WTC11 (cell line): Measurements from ENCODE around the gene TMED3. TPM values are rescaled to one million over a fixed set of nuclear protein-coding genes. Genes with fewer than 3 reads are reported as not detected.

ENCODE experiments used
- CREB1 ChIP-seq: sonication (generic); formaldehyde crosslinking; IDR thresholded peaks from 2 replicates; pipeline ENCODE4 v1.8.0; 2023; ENCODE audit warnings: mild to moderate bottlenecking, missing genetic modification reagents
- ETV6 ChIP-seq: sonication (generic); formaldehyde crosslinking; IDR thresholded peaks from 2 replicates; pipeline ENCODE4 v1.8.1; 2022; ENCODE audit warnings: mild to moderate bottlenecking, missing genetic modification reagents
- FOXP1 ChIP-seq: sonication (generic); formaldehyde crosslinking; IDR thresholded peaks from 2 replicates; pipeline ENCODE4 v1.8.0; 2022; ENCODE audit warnings: missing genetic modification reagents, mild to moderate bottlenecking, moderate library complexity, borderline replicate concordance
- GRHL2 ChIP-seq: fragments of 250-450 bp; sonication (Bioruptor Pico); IDR thresholded peaks from 2 replicates; pipeline ENCODE4 v1.8.0; 2022; ENCODE audit warnings: mild to moderate bottlenecking, moderate library complexity; ENCODE audit not compliant: insufficient replicate concordance, severe bottlenecking
- HMGA2 ChIP-seq: fragments of 250-450 bp; sonication (Bioruptor Pico); IDR thresholded peaks from 2 replicates; pipeline ENCODE4 v1.4.0; 2021; ENCODE audit warnings: mild to moderate bottlenecking, moderate library complexity
- JUN ChIP-seq: sonication (generic); formaldehyde crosslinking; IDR thresholded peaks from 2 replicates; pipeline ENCODE4 v1.8.0; 2023; ENCODE audit warnings: mild to moderate bottlenecking, missing genetic modification reagents
- PRRX2 ChIP-seq: fragments of 250-450 bp; sonication (Bioruptor Pico); IDR thresholded peaks from 2 replicates; pipeline ENCODE4 v1.8.0; 2021; ENCODE audit warnings: mild to moderate bottlenecking
- RELA ChIP-seq: sonication (generic); formaldehyde crosslinking; IDR thresholded peaks from 2 replicates; pipeline ENCODE4 v1.8.1; 2022; ENCODE audit warnings: missing genetic modification reagents, mild to moderate bottlenecking, borderline replicate concordance
- SP1 ChIP-seq: sonication (generic); formaldehyde crosslinking; conservative IDR thresholded peaks from 2 replicates; pipeline ENCODE4 v1.8.1; 2022; ENCODE audit warnings: missing genetic modification reagents
- TCF7 ChIP-seq: sonication (generic); formaldehyde crosslinking; IDR thresholded peaks from 2 replicates; pipeline ENCODE4 v1.8.0; 2022; ENCODE audit warnings: mild to moderate bottlenecking, low read depth, missing genetic modification reagents, moderate library complexity
- ZNF232 ChIP-seq: sonication (generic); formaldehyde crosslinking; IDR thresholded peaks from 2 replicates; pipeline ENCODE4 v1.8.0; 2022; ENCODE audit warnings: mild to moderate bottlenecking, missing genetic modification reagents
- ZNF416 ChIP-seq: fragments of 250-450 bp; sonication (Bioruptor Pico); IDR thresholded peaks from 2 replicates; pipeline ENCODE4 v1.9.0; 2021; ENCODE audit warnings: mild to moderate bottlenecking, inconsistent platforms
- total RNA-seq: library from RNA; stranded (reverse); gene quantifications from 3 replicates; pipeline ENCODE4 v1.2.3, GENCODE V29; 2021
- TF ChIP-seq, protein P1 (sequence below): sonication (generic); formaldehyde crosslinking; IDR thresholded peaks from 2 replicates; pipeline ENCODE4 v1.8.0; 2023; ENCODE audit warnings: missing genetic modification reagents, mild to moderate bottlenecking, borderline replicate concordance
- TF ChIP-seq, protein P2 (sequence below): fragments of 250-450 bp; sonication (Bioruptor Pico); IDR thresholded peaks from 2 replicates; pipeline ENCODE4 v2.1.2; 2022; ENCODE audit warnings: mild to moderate bottlenecking, moderate library complexity
- TF ChIP-seq, protein P3 (sequence below): sonication (generic); formaldehyde crosslinking; IDR thresholded peaks from 2 replicates; pipeline ENCODE4 v1.8.0; 2022; ENCODE audit warnings: mild to moderate bottlenecking, missing genetic modification reagents
- TF ChIP-seq, protein P4 (sequence below): sonication (generic); formaldehyde crosslinking; IDR thresholded peaks from 2 replicates; pipeline ENCODE4 v1.8.1; 2023; ENCODE audit warnings: mild to moderate bottlenecking, missing genetic modification reagents
- TF ChIP-seq, protein P5 (sequence below): sonication (generic); formaldehyde crosslinking; IDR thresholded peaks from 2 replicates; pipeline ENCODE4 v1.8.0; 2023; ENCODE audit warnings: mild to moderate bottlenecking, missing genetic modification reagents
- TF ChIP-seq, protein P6 (sequence below): sonication (generic); formaldehyde crosslinking; IDR thresholded peaks from 2 replicates; pipeline ENCODE4 v1.8.0; 2022; ENCODE audit warnings: mild to moderate bottlenecking, missing genetic modification reagents
- TF ChIP-seq, protein P7 (sequence below): fragments of 250-450 bp; sonication (Bioruptor Pico); IDR thresholded peaks from 2 replicates; pipeline ENCODE4 v1.9.0; 2021; ENCODE audit warnings: mild to moderate bottlenecking, borderline replicate concordance
- TF ChIP-seq, protein P8 (sequence below): sonication (generic); formaldehyde crosslinking; IDR thresholded peaks from 2 replicates; pipeline ENCODE4 v1.8.0; 2022; ENCODE audit warnings: mild to moderate bottlenecking, missing genetic modification reagents

The TMED3 gene
- total RNA-seq, 1 experiment from 2014 or later, result 51.2 TPM

DNA sequence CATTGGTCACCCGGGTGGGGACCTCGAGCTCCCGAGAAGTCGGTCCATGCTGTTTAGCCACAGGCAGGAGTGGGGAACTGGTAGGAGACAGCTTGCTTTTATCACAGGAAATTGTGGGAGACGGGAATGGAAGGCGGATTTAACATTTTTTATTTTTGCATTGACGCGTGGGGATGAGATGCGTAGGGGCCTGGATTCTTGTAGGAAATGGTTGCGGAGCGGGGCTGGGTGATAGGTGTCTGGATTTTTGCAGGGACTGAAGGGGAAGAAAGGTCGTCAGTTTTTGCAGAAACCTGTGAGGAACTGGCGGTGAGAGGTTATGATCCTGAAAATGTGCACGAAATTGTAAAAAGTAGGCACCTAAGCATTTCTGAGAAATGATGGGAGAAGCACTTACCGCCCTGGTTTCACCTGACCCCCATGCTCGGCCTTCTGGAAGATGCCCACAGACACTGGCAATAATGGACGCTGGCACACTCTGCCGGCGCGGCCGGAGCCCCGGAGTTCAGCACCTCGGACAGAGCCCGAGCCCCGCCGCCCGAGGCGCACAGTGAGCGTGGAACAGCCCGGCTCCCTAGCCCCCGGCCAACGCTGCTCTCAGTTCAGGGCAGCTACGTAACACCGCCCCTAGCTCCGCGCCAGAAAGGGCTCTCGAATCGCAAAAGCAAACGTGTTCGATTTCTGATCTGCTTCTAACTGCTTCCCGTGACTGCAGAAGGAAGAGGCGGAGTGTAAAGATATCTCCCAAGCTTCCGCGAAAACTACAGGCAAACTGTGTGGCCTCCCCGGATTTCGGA is 27.5 kb upstream of the TMED3 start (continued):
- TF ChIP-seq, protein P1, sequence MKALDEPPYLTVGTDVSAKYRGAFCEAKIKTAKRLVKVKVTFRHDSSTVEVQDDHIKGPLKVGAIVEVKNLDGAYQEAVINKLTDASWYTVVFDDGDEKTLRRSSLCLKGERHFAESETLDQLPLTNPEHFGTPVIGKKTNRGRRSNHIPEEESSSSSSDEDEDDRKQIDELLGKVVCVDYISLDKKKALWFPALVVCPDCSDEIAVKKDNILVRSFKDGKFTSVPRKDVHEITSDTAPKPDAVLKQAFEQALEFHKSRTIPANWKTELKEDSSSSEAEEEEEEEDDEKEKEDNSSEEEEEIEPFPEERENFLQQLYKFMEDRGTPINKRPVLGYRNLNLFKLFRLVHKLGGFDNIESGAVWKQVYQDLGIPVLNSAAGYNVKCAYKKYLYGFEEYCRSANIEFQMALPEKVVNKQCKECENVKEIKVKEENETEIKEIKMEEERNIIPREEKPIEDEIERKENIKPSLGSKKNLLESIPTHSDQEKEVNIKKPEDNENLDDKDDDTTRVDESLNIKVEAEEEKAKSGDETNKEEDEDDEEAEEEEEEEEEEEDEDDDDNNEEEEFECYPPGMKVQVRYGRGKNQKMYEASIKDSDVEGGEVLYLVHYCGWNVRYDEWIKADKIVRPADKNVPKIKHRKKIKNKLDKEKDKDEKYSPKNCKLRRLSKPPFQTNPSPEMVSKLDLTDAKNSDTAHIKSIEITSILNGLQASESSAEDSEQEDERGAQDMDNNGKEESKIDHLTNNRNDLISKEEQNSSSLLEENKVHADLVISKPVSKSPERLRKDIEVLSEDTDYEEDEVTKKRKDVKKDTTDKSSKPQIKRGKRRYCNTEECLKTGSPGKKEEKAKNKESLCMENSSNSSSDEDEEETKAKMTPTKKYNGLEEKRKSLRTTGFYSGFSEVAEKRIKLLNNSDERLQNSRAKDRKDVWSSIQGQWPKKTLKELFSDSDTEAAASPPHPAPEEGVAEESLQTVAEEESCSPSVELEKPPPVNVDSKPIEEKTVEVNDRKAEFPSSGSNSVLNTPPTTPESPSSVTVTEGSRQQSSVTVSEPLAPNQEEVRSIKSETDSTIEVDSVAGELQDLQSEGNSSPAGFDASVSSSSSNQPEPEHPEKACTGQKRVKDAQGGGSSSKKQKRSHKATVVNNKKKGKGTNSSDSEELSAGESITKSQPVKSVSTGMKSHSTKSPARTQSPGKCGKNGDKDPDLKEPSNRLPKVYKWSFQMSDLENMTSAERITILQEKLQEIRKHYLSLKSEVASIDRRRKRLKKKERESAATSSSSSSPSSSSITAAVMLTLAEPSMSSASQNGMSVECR (CRISPR knock-in tag), result peak; percentile 93
- TF ChIP-seq, protein P2, sequence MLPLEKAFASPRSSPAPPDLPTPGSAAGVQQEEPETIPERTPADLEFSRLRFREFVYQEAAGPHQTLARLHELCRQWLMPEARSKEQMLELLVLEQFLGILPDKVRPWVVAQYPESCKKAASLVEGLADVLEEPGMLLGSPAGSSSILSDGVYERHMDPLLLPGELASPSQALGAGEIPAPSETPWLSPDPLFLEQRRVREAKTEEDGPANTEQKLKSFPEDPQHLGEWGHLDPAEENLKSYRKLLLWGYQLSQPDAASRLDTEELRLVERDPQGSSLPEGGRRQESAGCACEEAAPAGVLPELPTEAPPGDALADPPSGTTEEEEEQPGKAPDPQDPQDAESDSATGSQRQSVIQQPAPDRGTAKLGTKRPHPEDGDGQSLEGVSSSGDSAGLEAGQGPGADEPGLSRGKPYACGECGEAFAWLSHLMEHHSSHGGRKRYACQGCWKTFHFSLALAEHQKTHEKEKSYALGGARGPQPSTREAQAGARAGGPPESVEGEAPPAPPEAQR (CRISPR knock-in tag), result no peak
- TF ChIP-seq, protein P3, sequence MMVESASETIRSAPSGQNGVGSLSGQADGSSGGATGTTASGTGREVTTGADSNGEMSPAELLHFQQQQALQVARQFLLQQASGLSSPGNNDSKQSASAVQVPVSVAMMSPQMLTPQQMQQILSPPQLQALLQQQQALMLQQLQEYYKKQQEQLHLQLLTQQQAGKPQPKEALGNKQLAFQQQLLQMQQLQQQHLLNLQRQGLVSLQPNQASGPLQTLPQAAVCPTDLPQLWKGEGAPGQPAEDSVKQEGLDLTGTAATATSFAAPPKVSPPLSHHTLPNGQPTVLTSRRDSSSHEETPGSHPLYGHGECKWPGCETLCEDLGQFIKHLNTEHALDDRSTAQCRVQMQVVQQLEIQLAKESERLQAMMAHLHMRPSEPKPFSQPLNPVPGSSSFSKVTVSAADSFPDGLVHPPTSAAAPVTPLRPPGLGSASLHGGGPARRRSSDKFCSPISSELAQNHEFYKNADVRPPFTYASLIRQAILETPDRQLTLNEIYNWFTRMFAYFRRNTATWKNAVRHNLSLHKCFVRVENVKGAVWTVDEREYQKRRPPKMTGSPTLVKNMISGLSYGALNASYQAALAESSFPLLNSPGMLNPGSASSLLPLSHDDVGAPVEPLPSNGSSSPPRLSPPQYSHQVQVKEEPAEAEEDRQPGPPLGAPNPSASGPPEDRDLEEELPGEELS (CRISPR knock-in tag), result peak; percentile 93
- TF ChIP-seq, protein P4, sequence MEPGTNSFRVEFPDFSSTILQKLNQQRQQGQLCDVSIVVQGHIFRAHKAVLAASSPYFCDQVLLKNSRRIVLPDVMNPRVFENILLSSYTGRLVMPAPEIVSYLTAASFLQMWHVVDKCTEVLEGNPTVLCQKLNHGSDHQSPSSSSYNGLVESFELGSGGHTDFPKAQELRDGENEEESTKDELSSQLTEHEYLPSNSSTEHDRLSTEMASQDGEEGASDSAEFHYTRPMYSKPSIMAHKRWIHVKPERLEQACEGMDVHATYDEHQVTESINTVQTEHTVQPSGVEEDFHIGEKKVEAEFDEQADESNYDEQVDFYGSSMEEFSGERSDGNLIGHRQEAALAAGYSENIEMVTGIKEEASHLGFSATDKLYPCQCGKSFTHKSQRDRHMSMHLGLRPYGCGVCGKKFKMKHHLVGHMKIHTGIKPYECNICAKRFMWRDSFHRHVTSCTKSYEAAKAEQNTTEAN (CRISPR knock-in tag), result peak; percentile 55; the same call in 1 of the 2 replicates
- TF ChIP-seq GRHL2 (CRISPR knock-in tag) (no peak), CREB1 (CRISPR knock-in tag) (peak; percentile 78), ETV6 (peak; percentile 89), SP1 (CRISPR knock-in tag) (0 out of 2 replicates have a peak, but pooled peaks have one; percentile 17), PRRX2 (CRISPR knock-in tag) (no peak), HMGA2 (CRISPR knock-in tag) (no peak), RELA (CRISPR knock-in tag) (no peak), ZNF416 (CRISPR knock-in tag) (no peak), ZNF232 (CRISPR knock-in tag) (peak; percentile 88; the same call in 1 of the 2 replicates), TCF7 (CRISPR knock-in tag) (no peak), JUN (CRISPR knock-in tag) (peak; percentile 87; the same call in 1 of the 2 replicates), FOXP1 (peak; percentile 74; the same call in 1 of the 2 replicates)
- TF ChIP-seq, protein P5, sequence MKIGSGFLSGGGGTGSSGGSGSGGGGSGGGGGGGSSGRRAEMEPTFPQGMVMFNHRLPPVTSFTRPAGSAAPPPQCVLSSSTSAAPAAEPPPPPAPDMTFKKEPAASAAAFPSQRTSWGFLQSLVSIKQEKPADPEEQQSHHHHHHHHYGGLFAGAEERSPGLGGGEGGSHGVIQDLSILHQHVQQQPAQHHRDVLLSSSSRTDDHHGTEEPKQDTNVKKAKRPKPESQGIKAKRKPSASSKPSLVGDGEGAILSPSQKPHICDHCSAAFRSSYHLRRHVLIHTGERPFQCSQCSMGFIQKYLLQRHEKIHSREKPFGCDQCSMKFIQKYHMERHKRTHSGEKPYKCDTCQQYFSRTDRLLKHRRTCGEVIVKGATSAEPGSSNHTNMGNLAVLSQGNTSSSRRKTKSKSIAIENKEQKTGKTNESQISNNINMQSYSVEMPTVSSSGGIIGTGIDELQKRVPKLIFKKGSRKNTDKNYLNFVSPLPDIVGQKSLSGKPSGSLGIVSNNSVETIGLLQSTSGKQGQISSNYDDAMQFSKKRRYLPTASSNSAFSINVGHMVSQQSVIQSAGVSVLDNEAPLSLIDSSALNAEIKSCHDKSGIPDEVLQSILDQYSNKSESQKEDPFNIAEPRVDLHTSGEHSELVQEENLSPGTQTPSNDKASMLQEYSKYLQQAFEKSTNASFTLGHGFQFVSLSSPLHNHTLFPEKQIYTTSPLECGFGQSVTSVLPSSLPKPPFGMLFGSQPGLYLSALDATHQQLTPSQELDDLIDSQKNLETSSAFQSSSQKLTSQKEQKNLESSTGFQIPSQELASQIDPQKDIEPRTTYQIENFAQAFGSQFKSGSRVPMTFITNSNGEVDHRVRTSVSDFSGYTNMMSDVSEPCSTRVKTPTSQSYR (CRISPR knock-in tag), result peak; percentile 70; the same call in 1 of the 2 replicates
- TF ChIP-seq, protein P6, sequence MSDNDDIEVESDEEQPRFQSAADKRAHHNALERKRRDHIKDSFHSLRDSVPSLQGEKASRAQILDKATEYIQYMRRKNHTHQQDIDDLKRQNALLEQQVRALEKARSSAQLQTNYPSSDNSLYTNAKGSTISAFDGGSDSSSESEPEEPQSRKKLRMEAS (CRISPR knock-in tag), result 0 out of 2 replicates have a peak, but pooled peaks have one; percentile 20
- TF ChIP-seq, protein P7, sequence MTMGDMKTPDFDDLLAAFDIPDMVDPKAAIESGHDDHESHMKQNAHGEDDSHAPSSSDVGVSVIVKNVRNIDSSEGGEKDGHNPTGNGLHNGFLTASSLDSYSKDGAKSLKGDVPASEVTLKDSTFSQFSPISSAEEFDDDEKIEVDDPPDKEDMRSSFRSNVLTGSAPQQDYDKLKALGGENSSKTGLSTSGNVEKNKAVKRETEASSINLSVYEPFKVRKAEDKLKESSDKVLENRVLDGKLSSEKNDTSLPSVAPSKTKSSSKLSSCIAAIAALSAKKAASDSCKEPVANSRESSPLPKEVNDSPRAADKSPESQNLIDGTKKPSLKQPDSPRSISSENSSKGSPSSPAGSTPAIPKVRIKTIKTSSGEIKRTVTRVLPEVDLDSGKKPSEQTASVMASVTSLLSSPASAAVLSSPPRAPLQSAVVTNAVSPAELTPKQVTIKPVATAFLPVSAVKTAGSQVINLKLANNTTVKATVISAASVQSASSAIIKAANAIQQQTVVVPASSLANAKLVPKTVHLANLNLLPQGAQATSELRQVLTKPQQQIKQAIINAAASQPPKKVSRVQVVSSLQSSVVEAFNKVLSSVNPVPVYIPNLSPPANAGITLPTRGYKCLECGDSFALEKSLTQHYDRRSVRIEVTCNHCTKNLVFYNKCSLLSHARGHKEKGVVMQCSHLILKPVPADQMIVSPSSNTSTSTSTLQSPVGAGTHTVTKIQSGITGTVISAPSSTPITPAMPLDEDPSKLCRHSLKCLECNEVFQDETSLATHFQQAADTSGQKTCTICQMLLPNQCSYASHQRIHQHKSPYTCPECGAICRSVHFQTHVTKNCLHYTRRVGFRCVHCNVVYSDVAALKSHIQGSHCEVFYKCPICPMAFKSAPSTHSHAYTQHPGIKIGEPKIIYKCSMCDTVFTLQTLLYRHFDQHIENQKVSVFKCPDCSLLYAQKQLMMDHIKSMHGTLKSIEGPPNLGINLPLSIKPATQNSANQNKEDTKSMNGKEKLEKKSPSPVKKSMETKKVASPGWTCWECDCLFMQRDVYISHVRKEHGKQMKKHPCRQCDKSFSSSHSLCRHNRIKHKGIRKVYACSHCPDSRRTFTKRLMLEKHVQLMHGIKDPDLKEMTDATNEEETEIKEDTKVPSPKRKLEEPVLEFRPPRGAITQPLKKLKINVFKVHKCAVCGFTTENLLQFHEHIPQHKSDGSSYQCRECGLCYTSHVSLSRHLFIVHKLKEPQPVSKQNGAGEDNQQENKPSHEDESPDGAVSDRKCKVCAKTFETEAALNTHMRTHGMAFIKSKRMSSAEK (CRISPR knock-in tag), result no peak
- TF ChIP-seq, protein P8, sequence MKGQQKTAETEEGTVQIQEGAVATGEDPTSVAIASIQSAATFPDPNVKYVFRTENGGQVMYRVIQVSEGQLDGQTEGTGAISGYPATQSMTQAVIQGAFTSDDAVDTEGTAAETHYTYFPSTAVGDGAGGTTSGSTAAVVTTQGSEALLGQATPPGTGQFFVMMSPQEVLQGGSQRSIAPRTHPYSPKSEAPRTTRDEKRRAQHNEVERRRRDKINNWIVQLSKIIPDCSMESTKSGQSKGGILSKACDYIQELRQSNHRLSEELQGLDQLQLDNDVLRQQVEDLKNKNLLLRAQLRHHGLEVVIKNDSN (CRISPR knock-in tag), result peak; percentile 49
